ENCODE measurements around the gene NAA80. TPM values are rescaled to one million over a fixed set of nuclear protein-coding genes. Genes with fewer than 3 reads are reported as not detected.
"Not testable (repeated sequence)": the region's sequence is repeated elsewhere in the genome, so short reads cannot be mapped to it uniquely, and the experiment has no call there.

The NAA80 gene
- total RNA-seq, 1 donor from 2014 or later, result 3.6 TPM

DNA sequence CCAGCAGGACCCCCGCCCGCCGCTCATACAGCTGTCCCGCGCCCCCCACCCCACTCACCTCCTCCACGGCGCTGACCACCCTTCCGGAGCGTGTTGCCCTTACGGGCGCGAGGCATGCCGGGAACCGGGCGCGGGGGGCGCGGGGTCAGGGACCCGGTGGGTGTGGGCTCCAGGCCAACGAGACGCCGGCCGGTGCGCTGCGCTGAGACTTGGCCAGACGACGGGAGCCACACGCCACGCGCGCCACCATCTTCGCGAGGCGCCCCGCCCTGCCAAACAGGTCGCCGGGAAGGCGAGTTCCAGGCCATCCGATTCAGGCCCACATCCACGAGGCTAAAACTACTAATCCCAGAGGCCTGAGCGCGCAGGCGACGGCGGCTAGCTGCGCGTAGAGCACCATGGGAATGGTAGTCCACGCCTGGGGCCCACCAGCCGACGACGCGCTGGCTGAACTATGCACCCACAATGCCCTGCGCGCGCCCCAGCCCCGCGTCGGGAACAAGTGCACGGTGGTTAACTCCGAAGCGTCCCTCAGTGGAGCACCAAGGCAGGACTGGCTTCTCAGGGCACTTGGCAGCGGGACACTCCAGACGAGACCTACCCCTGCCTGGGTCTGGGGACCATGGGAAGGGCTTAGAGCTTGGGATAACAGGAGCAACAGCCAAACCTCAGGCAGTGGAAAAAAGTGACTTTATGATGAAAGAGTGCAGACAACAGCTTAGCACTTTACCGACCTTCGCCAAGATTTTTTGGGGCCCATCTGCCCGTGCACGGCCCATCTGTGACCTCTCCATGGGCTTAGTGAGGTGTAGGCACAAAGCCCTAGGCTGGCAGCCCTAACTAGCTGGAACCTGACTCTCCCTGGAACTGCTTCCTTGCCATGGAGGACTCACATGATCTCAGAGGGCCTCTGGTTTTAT lies 6.8 kb downstream of the NAA80 start, which contains the start of gene IFRD2:
Gene IFRD2, minus strand, starts transcription at position 271 of the 920 bp plus-strand sequence. Its CDS starts 155 bp downstream, at position 116.
- DNase-seq (ENCODE audit: low read depth in 2 of 2), result peak; percentile 98

DNA sequence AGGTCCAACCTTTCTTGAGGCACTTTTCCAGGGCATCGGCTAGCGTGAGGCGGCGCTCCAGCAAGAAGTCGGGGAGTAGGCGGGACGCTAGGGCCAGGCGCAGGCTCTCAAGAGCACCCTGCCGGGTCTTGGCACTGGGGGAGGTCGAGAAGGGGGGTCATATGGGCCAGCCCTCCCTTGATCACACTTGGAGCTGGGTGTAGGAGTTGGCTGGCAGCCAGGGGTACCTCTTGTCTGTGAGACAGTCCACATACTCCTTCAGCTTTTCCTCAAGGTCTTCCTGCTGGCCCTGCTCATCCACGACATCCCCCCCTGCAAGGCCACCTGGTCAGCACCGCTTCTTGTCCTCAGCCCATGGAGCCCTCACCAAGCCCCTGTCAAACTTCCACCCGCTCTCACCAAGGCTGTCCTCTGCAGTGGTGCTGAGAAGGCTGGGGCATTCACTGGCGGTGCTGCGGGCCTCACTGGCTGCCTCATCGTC lies 9.0 kb downstream of the NAA80 start:
- no peak for DNase-seq (ENCODE audit: low read depth in 2 of 2)

DNA sequence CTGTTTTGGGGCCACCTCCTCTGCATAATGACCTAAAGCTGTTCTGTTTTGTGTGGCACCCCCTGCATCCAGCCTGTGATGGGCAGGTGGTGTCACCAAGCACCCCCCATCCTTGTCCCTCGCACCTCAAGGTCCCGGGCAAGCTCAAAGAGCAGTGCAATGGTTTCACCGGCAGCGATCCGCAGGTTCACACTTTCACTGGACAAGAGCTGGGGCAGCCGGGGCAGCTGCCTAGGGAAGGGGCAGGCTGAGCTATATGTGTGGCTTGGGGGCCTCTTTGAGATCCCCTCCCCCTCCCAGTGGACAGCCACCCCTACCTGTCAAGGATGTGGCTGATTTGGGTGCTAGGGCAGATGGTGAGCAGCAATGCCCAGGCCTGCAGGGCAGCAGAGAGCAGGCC lies 10.1 kb downstream of the NAA80 start:
- DNase-seq (ENCODE audit: low read depth in 2 of 2), result no peak

GRCh38 chr3:50288387-50289007 lies 10.7 kb downstream of the NAA80 start:
- no peak for DNase-seq (ENCODE audit: low read depth in 2 of 2)

DNA sequence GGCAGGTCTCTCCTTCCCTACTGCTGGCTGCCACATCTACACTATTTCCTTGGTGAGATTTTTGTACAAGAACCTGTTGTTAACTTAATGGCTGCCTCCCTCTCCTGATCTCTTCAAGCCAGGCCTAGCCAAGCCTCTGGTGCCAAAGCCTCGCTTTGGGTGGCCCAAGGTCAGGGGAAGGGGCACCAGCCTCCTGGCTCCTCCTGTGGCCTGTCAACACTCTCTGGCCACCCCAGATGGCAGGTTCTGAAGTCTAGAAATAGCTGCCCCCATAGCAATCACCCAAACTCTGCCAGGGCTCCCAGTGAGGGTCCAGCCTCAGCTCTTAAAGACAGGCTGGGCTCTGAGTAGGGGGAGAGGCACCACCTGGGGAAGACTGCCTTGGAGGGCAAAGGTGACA lies 11.9 kb downstream of the NAA80 start:
- no peak for DNase-seq (ENCODE audit: low read depth in 2 of 2)

DNA sequence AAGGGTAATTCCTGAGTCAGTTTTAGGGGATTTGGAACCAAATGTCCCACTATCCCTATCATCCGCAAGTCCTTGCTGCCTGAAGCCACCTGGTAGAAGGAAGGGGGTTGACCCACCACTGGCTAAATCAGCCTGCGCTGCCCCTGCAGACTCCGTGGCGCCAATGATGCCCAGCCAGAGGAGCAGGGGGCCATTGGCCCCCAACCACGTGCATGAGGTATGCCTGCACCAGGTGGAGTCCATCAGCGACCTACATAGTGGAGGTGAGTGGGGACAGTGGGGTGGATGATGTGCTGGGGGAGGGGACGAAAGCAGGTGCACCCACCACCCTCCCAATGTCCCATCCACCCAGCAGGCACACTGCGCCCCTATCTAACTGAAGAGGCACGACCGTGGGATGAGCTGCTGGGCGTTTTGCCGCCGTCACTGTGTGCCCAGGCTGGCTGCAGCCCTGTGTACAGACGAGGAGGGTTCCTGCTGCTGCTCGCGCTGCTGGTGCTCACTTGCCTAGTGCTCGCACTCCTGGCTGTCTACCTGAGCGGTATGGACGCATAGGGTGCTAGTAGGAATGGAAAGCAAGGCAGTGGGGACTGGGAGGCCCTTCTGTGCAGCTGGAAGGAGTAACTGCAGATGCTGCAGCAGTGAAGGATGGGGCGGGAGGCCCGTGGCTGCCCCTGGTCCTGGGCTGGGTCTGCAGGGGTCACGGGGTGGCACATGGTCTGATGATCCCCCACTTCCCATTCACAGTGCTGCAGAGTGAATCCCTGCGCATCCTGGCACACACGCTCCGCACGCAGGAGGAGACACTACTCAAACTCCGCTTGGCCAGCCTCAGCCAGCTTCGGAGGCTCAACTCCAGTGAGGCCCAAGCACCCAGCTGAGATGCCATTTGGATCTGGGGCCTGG lies 12.6 kb downstream of the NAA80 start:
- no peak for DNase-seq (ENCODE audit: low read depth in 2 of 2)

GRCh38 chr3:50284121-50284520 lies 15.1 kb downstream of the NAA80 start:
- DNase-seq (ENCODE audit: low read depth in 2 of 2), result not testable (repeated sequence)

GRCh38 chr3:50279255-50280016 lies 19.8 kb downstream of the NAA80 start:
- no peak for DNase-seq (ENCODE audit: low read depth in 2 of 2)

- DNase-seq (ENCODE audit: low read depth in 2 of 2), result no peak
These were observed 20.4 kb downstream of the NAA80 start, which contains the start of gene LSMEM2 for GRCh38 chr3:50278880-50279224. Gene LSMEM2 (plus strand): TSS chr3:50279087. CDS start chr3:50279114, 27 bp downstream.

- no peak for DNase-seq (ENCODE audit: low read depth in 2 of 2)
These were observed 20.9 kb downstream of the NAA80 start for GRCh38 chr3:50278123-50278879.

DNA sequence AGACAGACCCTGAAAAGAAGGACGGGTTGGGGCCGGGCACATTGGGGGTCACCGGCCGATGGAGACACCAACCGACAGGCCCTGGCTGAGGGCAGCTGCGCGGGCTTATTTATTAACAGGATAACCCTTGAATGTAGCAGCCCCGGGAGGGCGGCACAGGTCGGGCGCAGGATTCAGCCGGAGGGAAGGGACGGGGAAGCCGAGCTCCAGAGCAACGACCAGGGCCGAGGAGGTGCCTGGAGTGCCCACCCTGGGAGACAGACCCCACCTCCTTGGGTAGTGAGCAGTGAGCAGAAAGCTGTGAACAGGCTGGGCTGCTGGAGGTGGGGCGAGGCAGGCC lies 22.5 kb downstream of the NAA80 start:
- DNase-seq (ENCODE audit: low read depth in 2 of 2), result no peak

DNA sequence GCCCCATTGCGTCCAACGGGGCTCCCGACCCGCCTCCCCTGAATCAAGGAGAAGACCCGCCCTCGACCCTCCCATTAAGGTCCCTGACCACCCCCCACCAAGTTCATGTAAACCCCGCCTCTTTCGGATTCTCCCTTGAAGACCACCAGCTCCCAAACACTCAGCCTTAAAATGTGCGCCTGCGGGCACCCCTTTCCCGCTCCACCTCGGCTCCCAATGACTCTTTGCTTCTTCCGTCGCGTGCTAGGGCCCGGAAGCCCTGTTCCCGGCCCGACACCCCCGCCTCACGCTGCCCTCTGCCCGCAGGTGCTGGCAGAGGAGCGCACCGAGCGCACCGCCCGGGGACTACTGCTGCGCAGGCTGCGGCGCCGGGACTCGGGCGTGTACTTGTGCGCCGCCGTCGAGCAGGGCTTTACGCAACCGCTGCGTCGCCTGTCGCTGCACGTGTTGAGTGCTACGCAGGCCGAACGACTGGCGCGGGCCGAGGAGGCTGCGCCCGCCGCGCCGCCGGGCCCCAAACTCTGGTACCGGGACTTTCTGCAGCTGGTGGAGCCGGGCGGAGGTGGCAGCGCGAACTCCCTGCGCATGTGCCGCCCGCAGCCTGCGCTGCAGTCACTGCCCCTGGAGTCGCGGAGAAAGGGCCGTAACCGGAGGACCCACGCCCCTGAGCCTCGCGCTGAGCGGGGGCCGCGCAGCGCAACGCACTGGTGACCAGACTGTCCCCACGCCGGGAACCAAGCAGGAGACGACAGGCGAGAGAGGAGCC lies 23.0 kb downstream of the NAA80 start:
- no peak for DNase-seq (ENCODE audit: low read depth in 2 of 2)

DNA sequence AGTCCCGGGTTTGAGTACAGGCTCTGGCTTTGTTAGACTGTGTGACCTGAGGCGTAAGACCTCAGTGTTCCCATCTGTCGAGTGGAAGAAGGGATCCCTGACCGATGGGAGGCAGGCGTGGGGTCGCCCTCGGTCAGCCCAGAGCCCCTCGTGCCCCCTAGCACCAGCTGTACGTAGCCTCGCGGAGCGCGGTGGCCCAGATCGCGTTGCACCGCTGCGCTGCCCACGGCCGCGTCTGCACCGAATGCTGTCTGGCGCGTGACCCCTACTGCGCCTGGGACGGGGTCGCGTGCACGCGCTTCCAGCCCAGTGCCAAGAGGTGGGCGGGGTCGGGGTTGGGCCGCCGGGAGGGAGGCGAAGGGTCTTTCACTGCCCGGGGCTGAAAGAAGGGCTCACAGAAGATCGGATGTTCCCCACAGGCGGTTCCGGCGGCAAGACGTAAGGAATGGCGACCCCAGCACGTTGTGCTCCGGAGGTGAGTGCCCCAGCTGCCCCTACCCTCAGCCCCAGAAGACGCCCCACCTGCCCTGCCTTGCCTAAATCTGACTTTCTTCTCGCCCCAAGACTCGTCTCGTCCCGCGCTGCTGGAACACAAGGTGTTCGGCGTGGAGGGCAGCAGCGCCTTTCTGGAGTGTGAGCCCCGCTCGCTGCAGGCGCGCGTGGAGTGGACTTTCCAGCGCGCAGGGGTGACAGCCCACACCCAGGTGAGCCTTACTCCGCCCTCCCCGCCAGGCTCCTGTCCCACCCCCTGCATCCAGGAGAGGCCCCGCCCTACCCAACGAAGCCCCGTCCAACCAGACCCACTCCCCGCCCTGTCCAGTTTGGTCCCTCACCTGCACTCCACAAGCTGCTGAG lies 23.8 kb downstream of the NAA80 start:
- peak in 1 of 2 donors; percentile 32 for DNase-seq (ENCODE audit: low read depth in 2 of 2)

- DNase-seq (ENCODE audit: low read depth in 2 of 2), result peak; percentile 77 to 83
These were observed 24.7 kb downstream of the NAA80 start for GRCh38 chr3:50274371-50275104.

DNA sequence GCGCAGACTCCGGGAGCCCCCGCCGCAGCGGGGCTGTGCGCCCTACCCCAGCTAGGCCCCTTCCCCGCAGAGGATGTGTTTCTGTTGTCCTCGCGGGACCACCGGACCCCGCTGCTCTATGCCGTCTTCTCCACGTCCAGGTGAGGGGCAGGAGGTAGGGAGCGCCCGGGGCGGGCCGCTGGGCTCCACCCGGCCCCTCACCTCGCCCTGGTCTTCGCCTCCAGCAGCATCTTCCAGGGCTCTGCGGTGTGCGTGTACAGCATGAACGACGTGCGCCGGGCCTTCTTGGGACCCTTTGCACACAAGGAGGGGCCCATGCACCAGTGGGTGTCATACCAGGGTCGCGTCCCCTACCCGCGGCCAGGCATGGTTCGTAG lies 25.5 kb downstream of the NAA80 start:
- DNase-seq (ENCODE audit: low read depth in 2 of 2), result no peak

- DNase-seq (ENCODE audit: low read depth in 2 of 2), result peak; percentile 74 to 83
These were observed 26.1 kb downstream of the NAA80 start for GRCh38 chr3:50272911-50273688.

GRCh38 chr3:50272538-50272910 lies 26.7 kb downstream of the NAA80 start:
- DNase-seq (ENCODE audit: low read depth in 2 of 2), result not testable (repeated sequence)
